WTC11 (cell line): Measurements from ENCODE around the gene MTX2. TPM values are rescaled to one million over a fixed set of nuclear protein-coding genes. Genes with fewer than 3 reads are reported as not detected.
A peak's percentile ranks its signal among the peaks of the same experiment; 100 is the strongest.

Source experiments
- ATAC-seq: fragments of 200-7000 bp; cut with Tn5 transposase; 2 replicates; pipeline ENCODE4 v1.10.0; 2021; ENCODE audit warnings: mild to moderate bottlenecking, moderate library complexity
- CTCF ChIA-PET: fragments of 300-600 bp; sonication (Branson Sonifier 250); formaldehyde crosslinking; loops from one replicate; lab custom pipeline; 2021; ENCODE audit warnings: antibody characterized with exemption; lab: Charles Lee
- POLR2A ChIA-PET: fragments of 350-600 bp; sonication (Branson Sonifier 250); formaldehyde crosslinking; loops from one replicate; lab custom pipeline; 2021; ENCODE audit warnings: antibody characterized with exemption; lab: Charles Lee
- DNase-seq: peaks from one replicate; pipeline ENCODE4 v3.0.0; 2021; ENCODE audit warnings: low spot score
- H3K27ac Mint-ChIP-seq: 2 replicates; pipeline ENCODE4 v1.8.0; 2021; ENCODE audit warnings: mixed read lengths
- H3K27me3 Mint-ChIP-seq: 2 replicates; pipeline ENCODE4 v1.8.0; 2021; ENCODE audit warnings: low read depth, mild to moderate bottlenecking, moderate library complexity, mixed read lengths
- H3K36me3 Mint-ChIP-seq: 2 replicates; pipeline ENCODE4 v1.8.0; 2021; ENCODE audit warnings: mixed read lengths
- H3K4me1 Mint-ChIP-seq: 2 replicates; pipeline ENCODE4 v1.8.0; 2022; ENCODE audit warnings: mixed read lengths
- H3K4me3 Mint-ChIP-seq: 2 replicates; pipeline ENCODE4 v1.8.0; 2021; ENCODE audit warnings: mild to moderate bottlenecking, moderate library complexity, mixed read lengths
- H3K9me3 Mint-ChIP-seq: 2 replicates; pipeline ENCODE4 v1.8.0; 2021; ENCODE audit warnings: mixed read lengths
- CBFB ChIP-seq: sonication (generic); formaldehyde crosslinking; IDR thresholded peaks from 2 replicates; pipeline ENCODE4 v1.8.1; 2022; ENCODE audit warnings: mild to moderate bottlenecking, low read depth, missing genetic modification reagents
- CREB1 ChIP-seq: sonication (generic); formaldehyde crosslinking; IDR thresholded peaks from 2 replicates; pipeline ENCODE4 v1.8.0; 2023; ENCODE audit warnings: mild to moderate bottlenecking, missing genetic modification reagents
- CREM ChIP-seq: sonication (generic); formaldehyde crosslinking; IDR thresholded peaks from 2 replicates; pipeline ENCODE4 v1.8.1; 2022; ENCODE audit warnings: mild to moderate bottlenecking, missing genetic modification reagents, moderate library complexity
- ELF4 ChIP-seq: sonication (generic); formaldehyde crosslinking; IDR thresholded peaks from 2 replicates; pipeline ENCODE4 v1.8.1; 2022; ENCODE audit warnings: low read depth, mild to moderate bottlenecking, moderate library complexity, missing genetic modification reagents
- IRF1 ChIP-seq: sonication (generic); formaldehyde crosslinking; IDR thresholded peaks from 2 replicates; pipeline ENCODE4 v1.8.0; 2023; ENCODE audit warnings: missing genetic modification reagents
- JAZF1 ChIP-seq: fragments of 250-450 bp; sonication (Bioruptor Pico); IDR thresholded peaks from 2 replicates; pipeline ENCODE4 v1.9.0; 2021; ENCODE audit warnings: moderate library complexity, mild to moderate bottlenecking, inconsistent platforms
- NFYB ChIP-seq: sonication (generic); formaldehyde crosslinking; conservative IDR thresholded peaks from 2 replicates; pipeline ENCODE4 v1.8.0; 2022; ENCODE audit warnings: low read depth, missing genetic modification reagents
- NR3C1 ChIP-seq: sonication (generic); formaldehyde crosslinking; conservative IDR thresholded peaks from 2 replicates; pipeline ENCODE4 v1.8.1; 2023; ENCODE audit warnings: low read depth, mild to moderate bottlenecking, missing genetic modification reagents
- SP1 ChIP-seq: sonication (generic); formaldehyde crosslinking; conservative IDR thresholded peaks from 2 replicates; pipeline ENCODE4 v1.8.1; 2022; ENCODE audit warnings: missing genetic modification reagents
- ZNF232 ChIP-seq: sonication (generic); formaldehyde crosslinking; IDR thresholded peaks from 2 replicates; pipeline ENCODE4 v1.8.0; 2022; ENCODE audit warnings: mild to moderate bottlenecking, missing genetic modification reagents
- ZNF317 ChIP-seq: sonication (generic); formaldehyde crosslinking; IDR thresholded peaks from 2 replicates; pipeline ENCODE4 v1.8.1; 2023; ENCODE audit warnings: low read depth, mild to moderate bottlenecking, moderate library complexity, missing genetic modification reagents, borderline replicate concordance
- ZNF532 ChIP-seq: fragments of 250-450 bp; sonication (Bioruptor Pico); IDR thresholded peaks from 2 replicates; pipeline ENCODE4 v1.9.0; 2021; ENCODE audit warnings: mild to moderate bottlenecking, borderline replicate concordance
- total RNA-seq: library from RNA; stranded (reverse); gene quantifications from 3 replicates; pipeline ENCODE4 v1.2.3, GENCODE V29; 2021
- TF ChIP-seq, protein P1 (sequence below): fragments of 250-450 bp; sonication (Bioruptor Pico); IDR thresholded peaks from 2 replicates; pipeline ENCODE4 v1.8.0; 2021; ENCODE audit warnings: mild to moderate bottlenecking
- TF ChIP-seq, protein P2 (sequence below): fragments of 250-450 bp; sonication (Bioruptor Pico); conservative IDR thresholded peaks from 2 replicates; pipeline ENCODE4 v1.9.0; 2021; ENCODE audit warnings: mild to moderate bottlenecking
- TF ChIP-seq, protein P3 (sequence below): sonication (generic); formaldehyde crosslinking; IDR thresholded peaks from 2 replicates; pipeline ENCODE4 v1.8.1; 2023; ENCODE audit warnings: mild to moderate bottlenecking, missing genetic modification reagents, moderate library complexity
- TF ChIP-seq, protein P4 (sequence below): sonication (generic); formaldehyde crosslinking; IDR thresholded peaks from 2 replicates; pipeline ENCODE4 v1.8.0; 2022; ENCODE audit warnings: missing genetic modification reagents

The MTX2 gene
- total RNA-seq, 1 experiment from 2014 or later = 33.6 TPM

DNA sequence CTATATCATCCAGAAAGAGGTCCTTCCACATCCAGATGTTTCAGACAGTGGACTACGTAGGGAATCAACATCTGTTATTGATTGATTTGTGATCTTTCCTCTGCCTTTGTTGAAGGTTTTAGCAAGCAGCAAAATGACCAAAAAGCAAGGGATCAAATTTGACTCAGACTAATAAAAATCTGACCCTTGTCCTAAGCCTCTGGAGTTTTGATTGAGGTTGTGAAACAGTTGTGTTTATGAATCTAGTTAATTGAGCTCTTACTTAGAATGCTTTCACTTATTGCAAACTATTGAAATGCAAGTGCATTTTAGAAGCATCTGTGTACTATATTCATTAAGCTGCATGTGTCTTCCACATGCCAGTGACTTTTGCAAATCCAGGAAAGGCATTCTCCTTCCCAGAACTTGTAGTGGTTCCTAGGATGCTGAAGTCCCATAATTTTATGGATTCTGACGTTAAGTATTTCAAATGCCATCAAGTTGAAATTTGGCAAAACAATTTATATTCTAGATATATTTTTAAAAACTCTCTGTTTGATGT, 116.0 kb downstream of the MTX2 start (continued):
- no peak for TF ChIP-seq CREM (CRISPR knock-in tag)
- no peak for TF ChIP-seq JAZF1 (CRISPR knock-in tag)
- TF ChIP-seq, protein P1, sequence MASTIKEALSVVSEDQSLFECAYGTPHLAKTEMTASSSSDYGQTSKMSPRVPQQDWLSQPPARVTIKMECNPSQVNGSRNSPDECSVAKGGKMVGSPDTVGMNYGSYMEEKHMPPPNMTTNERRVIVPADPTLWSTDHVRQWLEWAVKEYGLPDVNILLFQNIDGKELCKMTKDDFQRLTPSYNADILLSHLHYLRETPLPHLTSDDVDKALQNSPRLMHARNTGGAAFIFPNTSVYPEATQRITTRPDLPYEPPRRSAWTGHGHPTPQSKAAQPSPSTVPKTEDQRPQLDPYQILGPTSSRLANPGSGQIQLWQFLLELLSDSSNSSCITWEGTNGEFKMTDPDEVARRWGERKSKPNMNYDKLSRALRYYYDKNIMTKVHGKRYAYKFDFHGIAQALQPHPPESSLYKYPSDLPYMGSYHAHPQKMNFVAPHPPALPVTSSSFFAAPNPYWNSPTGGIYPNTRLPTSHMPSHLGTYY (CRISPR knock-in tag) = no peak
- no peak for TF ChIP-seq CREB1
- TF ChIP-seq ELF4 (CRISPR knock-in tag) = no peak

GRCh38 chr2:176385838-176386237, 116.6 kb downstream of the MTX2 start:
- POLR2A ChIA-PET = no interaction called here
- H3K4me1 Mint-ChIP-seq = 0 out of 2 replicates have a peak, but pooled peaks cover 2% of the 10 kb centered on the region
- H3K27ac Mint-ChIP-seq = no peak overlapping the region
- CTCF ChIA-PET = interaction anchor here (0.9 to 1.6 kb wide), 4 partner anchors 69 to 186 kb away, joined by 3 to 7 read pairs (median 4); no protein-coding TSS in a partner anchor
- DNase-seq (no peak), ATAC-seq (peak; percentile 51)
- no peaks in the 10 kb centered on the region for H3K9me3 Mint-ChIP-seq
- no peaks in the 10 kb centered on the region for H3K27me3 Mint-ChIP-seq
- no peak overlapping the region for H3K4me3 Mint-ChIP-seq
- no peaks in the 10 kb centered on the region for H3K36me3 Mint-ChIP-seq
- TF ChIP-seq, protein P2, sequence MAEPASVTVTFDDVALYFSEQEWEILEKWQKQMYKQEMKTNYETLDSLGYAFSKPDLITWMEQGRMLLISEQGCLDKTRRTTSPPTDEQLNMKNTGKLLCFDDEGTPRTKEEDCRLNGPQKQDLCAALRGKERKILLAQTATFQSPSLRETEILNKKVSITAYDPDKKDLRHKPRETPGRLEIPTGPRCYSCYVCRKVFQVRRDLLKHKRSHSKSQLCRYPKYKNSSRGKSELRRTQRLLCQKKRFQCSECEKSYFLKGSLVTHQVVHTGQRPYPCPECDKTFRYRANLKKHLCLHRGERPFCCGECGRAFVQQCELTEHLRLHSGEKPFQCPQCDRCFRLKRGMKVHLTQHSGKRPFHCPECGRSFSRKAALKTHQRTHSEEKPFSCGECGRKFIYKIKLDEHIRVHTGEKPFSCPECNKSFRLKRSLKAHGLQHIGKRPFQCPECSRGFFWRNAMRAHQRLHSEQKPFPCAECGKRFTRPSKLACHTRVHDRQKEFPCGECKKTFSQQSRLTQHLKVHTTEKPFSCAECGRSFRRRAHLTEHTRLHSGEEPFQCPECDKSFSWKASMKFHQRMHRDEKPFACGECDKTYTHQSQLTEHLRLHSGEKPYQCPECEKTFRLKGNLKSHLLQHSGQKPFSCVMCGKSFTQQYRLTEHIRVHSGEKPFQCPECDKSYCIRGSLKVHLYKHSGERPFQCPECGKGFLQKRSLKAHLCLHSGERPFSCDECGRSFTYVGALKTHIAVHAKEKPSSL (CRISPR knock-in tag) = no peak
- no peak for TF ChIP-seq IRF1 (CRISPR knock-in tag)
- TF ChIP-seq SP1 (CRISPR knock-in tag) = no peak
- TF ChIP-seq NR3C1 (CRISPR knock-in tag) = no peak
- no peak for TF ChIP-seq ZNF532 (CRISPR knock-in tag)
- no peak for TF ChIP-seq ZNF317 (CRISPR knock-in tag)
- no peak for TF ChIP-seq CBFB (CRISPR knock-in tag)
- TF ChIP-seq NFYB (CRISPR knock-in tag) = no peak
- no peak for TF ChIP-seq ZNF232
- TF ChIP-seq, protein P3, sequence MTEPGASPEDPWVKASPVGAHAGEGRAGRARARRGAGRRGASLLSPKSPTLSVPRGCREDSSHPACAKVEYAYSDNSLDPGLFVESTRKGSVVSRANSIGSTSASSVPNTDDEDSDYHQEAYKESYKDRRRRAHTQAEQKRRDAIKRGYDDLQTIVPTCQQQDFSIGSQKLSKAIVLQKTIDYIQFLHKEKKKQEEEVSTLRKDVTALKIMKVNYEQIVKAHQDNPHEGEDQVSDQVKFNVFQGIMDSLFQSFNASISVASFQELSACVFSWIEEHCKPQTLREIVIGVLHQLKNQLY (CRISPR knock-in tag) = no peak
- TF ChIP-seq, protein P4, sequence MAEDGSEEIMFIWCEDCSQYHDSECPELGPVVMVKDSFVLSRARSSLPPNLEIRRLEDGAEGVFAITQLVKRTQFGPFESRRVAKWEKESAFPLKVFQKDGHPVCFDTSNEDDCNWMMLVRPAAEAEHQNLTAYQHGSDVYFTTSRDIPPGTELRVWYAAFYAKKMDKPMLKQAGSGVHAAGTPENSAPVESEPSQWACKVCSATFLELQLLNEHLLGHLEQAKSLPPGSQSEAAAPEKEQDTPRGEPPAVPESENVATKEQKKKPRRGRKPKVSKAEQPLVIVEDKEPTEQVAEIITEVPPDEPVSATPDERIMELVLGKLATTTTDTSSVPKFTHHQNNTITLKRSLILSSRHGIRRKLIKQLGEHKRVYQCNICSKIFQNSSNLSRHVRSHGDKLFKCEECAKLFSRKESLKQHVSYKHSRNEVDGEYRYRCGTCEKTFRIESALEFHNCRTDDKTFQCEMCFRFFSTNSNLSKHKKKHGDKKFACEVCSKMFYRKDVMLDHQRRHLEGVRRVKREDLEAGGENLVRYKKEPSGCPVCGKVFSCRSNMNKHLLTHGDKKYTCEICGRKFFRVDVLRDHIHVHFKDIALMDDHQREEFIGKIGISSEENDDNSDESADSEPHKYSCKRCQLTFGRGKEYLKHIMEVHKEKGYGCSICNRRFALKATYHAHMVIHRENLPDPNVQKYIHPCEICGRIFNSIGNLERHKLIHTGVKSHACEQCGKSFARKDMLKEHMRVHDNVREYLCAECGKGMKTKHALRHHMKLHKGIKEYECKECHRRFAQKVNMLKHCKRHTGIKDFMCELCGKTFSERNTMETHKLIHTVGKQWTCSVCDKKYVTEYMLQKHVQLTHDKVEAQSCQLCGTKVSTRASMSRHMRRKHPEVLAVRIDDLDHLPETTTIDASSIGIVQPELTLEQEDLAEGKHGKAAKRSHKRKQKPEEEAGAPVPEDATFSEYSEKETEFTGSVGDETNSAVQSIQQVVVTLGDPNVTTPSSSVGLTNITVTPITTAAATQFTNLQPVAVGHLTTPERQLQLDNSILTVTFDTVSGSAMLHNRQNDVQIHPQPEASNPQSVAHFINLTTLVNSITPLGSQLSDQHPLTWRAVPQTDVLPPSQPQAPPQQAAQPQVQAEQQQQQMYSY (CRISPR knock-in tag) = no peak
- no peak for TF ChIP-seq JAZF1 (CRISPR knock-in tag)
